GM08714 (cell line): ENCODE results near the gene EFNB1.

Experiments used
- H3K4me3 ChIP-seq: fragments of 200-500 bp; sonication (Bioruptor generic); 2 replicates; pipeline ENCODE4 v1.5.1; 2014; ENCODE audit warnings: mild to moderate bottlenecking, low read length, inconsistent platforms
- ZNF274 ChIP-seq: IDR thresholded peaks from 2 replicates; pipeline ENCODE4 v1.6.1; 2012; ENCODE audit warnings: mild to moderate bottlenecking, low read depth, low read length

EFNB1 gene

DNA sequence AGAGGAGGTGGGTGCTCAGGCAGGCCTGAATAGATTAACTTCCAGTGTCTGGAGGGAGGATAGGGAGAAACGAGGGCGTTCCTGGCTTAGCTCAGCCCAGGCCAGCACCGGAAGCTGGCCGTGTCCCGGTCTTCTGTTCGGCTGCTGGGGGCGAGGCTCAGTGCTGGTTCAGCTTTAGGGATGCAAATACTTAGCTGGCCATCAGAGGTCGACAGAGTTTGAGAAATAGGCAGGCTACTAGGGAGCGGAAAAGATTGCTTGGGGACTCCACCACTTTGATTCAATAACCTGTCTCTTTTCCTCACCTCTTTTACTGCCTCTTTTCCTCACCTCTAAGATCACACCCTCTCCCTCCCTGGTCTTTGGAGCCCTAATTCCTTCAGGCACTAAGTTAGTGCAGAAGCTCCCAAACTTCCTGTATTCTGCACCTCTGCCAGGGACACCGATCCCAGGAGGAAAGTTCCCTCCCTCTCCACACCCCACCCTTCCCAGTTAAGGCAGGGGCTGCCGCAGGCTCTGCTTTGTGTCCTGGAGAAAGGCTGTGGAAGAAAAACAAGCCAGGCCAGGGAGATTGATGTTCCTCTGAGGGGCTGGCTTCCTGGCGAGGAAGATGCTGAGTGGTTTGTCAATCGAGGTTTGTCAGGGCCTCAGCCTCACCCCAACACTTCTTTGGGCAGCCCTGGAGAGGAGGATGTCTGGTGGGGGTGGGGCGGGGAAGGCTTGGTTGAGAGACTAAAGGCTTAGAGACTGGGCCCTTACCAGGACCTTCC lies 6.0 kb upstream of the EFNB1 start:
- no peak overlapping the region for H3K4me3 ChIP-seq
- no peak for TF ChIP-seq ZNF274

GRCh38 chrX:68823413-68824151 lies 5.2 kb upstream of the EFNB1 start:
- no peak for TF ChIP-seq ZNF274
- H3K4me3 ChIP-seq: no peak overlapping the region

GRCh38 chrX:68824152-68824433 lies 4.7 kb upstream of the EFNB1 start:
- no peak for TF ChIP-seq ZNF274
- no peak overlapping the region for H3K4me3 ChIP-seq

- no peak overlapping the region for H3K4me3 ChIP-seq
- no peak for TF ChIP-seq ZNF274
These were observed 4.2 kb upstream of the EFNB1 start for GRCh38 chrX:68824565-68825125.

DNA sequence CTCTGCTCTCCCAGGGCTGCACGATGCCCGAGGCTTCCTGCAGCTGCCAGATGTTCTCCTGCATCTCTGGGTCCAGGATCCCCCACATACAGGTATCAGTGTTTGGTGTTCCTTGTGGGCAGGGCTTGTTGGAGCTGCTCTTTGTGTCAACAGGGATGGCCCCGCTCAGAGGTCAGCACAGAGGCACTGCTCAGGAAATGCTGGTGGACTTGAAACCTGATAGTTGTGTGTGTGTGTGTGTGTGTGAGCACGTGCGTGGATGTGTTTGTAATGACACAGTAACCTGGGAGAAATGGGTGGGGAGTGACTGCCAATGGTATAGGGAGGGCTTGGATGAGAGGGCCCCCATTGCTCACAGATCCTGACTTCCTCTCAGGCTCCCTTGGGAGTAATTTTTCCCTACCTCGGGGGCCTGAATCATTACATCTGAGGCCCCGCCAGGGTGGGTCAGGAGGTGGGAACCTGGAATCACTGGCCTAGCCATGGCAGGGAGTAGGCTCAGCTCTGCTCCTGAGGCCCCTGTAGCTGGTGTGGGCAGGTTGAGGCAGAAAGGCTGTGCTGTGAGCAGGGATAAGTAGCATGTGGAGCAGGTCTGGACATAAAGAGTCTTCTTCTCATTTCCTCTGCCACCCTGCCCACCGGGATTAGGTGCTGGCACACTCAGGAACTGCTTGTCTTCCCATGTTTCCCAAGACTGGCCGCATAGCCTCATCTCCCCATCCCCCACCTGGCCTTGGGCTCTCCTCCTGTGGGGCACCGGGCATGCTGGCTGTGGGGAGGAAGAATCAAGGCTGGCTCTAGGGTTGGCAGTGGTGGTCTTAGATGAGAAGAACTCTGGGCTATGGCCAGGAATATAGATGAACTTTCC lies 2.5 kb upstream of the EFNB1 start:
- H3K4me3 ChIP-seq: no peak overlapping the region
- TF ChIP-seq ZNF274: no peak

GRCh38 chrX:68827256-68827655 lies 1.6 kb upstream of the EFNB1 start:
- H3K4me3 ChIP-seq: no peak overlapping the region
- no peak for TF ChIP-seq ZNF274

- no peak for TF ChIP-seq ZNF274
- peak overlapping the region; percentile 17; the same call in 1 of the 2 replicates for H3K4me3 ChIP-seq
These were observed 785 bp upstream of the EFNB1 start for GRCh38 chrX:68827848-68828624.

- peak overlapping the region; percentile 60; the same call in 1 of the 2 replicates for H3K4me3 ChIP-seq
- no peak for TF ChIP-seq ZNF274
These were observed 979 bp downstream of the EFNB1 start for GRCh38 chrX:68829582-68830418.

DNA sequence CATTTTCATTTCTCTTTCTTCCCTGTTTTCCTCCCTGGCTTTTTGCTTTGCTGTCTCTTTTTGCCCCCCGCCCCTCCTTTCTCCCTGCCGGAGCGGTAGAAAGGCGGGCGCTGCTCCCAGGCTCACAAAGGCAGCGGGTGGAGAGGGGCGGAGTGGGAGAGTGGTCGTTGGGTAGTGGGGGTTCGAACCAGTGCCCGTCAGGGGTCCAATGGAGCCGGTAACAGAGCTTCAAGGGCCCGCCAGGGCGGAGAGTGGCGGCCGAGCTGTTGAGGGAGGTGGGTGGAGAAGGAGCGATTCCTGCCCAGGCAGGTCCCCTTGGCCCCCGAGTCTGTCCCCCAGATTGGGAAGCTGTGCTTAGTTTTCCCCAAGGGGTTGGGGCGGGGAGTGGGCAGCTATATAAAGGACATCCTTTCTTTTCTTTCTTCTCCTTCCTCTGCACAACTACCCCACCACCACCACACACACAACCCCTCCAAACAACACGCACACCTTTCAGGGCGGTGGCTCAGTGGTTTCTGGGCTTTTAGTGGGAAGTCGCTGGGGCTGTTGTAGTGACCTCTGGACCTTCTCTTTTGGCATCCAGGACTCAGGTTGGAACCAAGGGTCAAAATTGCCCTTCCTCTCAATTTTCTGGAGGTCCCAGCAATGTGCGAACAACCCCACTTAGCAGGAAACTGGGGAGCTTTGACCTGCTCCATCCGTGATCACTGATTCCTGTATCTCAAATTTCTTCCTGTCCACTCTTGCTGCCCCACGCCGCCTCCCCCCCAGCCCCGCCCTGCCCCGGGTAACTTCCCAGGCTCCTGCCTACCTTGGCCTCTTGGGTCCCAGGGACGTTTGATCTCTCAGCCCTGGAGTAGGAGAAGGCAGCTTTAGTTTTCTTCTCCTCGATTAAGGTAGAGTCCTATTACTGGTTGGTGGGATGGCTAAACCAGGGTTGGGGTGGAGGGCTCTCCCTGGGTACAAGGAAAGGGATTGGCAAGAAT lies 1.9 kb downstream of the EFNB1 start:
- no peak for TF ChIP-seq ZNF274
- H3K4me3 ChIP-seq: no peak overlapping the region

DNA sequence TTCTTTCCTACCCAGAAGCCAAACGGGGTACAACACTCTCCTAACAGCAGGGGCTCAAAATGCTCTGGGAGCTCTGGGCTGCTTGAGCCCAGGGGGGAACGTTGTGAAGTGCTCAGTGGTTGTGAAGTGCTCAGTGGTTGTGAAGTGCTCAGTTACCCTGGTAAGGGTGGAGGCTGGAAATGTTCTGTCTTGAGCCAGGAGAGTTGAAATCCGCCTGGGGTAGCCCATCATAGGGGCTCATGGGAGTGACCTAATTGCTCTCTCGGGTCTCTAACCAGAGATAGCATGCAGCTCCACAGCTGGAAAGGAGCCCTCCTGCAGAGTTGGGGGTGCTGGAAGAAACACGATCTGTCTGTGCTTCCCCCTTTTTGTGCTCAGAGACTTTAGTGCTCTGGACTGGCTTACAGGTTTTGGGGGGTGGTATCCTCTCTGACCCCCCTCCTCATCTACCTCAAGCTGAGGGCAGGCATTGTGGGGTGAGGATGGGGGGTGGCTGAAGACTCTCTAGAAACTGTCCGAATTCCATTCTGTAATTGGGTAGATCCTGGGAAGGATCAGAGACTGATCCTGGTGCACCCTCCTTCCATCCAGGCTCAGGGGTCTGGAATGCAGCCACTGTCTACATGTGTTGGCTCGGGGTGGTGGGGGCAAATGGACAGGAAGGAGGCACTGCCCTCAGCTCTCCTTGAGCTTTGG lies 2.7 kb downstream of the EFNB1 start:
- no peak overlapping the region for H3K4me3 ChIP-seq
- no peak for TF ChIP-seq ZNF274

DNA sequence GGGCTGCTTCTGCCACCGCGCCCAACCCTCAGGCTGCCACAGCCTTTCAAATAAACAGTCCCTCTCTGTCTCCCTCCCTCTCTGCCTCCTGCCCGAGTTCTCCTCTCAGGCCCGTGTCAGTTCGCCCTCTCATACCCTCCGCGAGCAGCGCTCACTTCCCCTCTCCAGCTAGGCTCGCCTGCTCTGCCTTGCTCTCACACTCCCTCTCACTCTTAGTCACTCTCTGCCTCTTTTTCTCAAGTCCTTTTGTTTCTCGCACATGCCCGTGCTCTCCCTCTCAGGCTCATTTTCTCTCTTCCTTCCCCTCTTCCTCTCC lies 3.2 kb downstream of the EFNB1 start:
- no peak overlapping the region for H3K4me3 ChIP-seq

More for the DNA sequence above, 3.2 kb downstream of the EFNB1 start:
- no peak for TF ChIP-seq ZNF274
